Tibial nerve (tissue), 4 donors: ENCODE data around the gene CEP104. TPM values are rescaled to one million over a fixed set of nuclear protein-coding genes. Genes with fewer than 3 reads are reported as not detected.

ENCODE experiments used
- DNase-seq, 2 donors: peaks; one replicate each; pipeline ENCODE4 v3.0.0-alpha.2; 2019; ENCODE audit warnings: low spot score in 2 of 2
- H3K27ac ChIP-seq, 4 donors: fragments of 200-600 bp; sonication (generic) in 3 of 4; one replicate each; pipeline ENCODE4 v1.5.1; 2017 to 2019; ENCODE audit warnings: mild to moderate bottlenecking in 1 of 4
- H3K27me3 ChIP-seq, 2 donors: fragments of 200-600 bp; sonication (generic) in 1 of 2; one replicate each; pipeline versions ENCODE4 v1.5.1 to v1.6.0; 2017 to 2019
- H3K36me3 ChIP-seq, 3 donors: fragments of 200-600 bp; sonication (generic); one replicate each; pipeline ENCODE4 v1.5.1; 2018 to 2019
- H3K4me1 ChIP-seq, 4 donors: fragments of 200-600 bp; sonication (generic) in 3 of 4; one replicate each; pipeline ENCODE4 v1.5.1; 2017 to 2019
- H3K4me3 ChIP-seq, 4 donors: fragments of 200-600 bp; sonication (generic) in 3 of 4; one replicate each; pipeline ENCODE4 v1.5.1; 2017 to 2019; ENCODE audit warnings: mild to moderate bottlenecking in 1 of 4, moderate library complexity in 1 of 4
- H3K9me3 ChIP-seq, 4 donors: fragments of 200-600 bp; sonication (generic) in 3 of 4; one replicate each; pipeline ENCODE4 v1.5.1; 2017 to 2019
- EP300 ChIP-seq, 2 donors: sonication (generic); formaldehyde crosslinking; IDR thresholded peaks; one replicate each; pipeline ENCODE4 v1.6.1; 2017; ENCODE audit warnings: antibody characterized with exemption in 2 of 2, mild to moderate bottlenecking in 1 of 2
- POLR2A ChIP-seq, 2 donors: fragments of 450-650 bp; IDR thresholded peaks; one replicate each; pipeline ENCODE4 v1.6.1; 2017; ENCODE audit warnings: antibody characterized with exemption in 2 of 2, mild to moderate bottlenecking in 2 of 2, moderate library complexity in 2 of 2
- WGBS, 2 donors: methylation state at CpG; one replicate each; pipeline ENCODE4 v1.1.5; 2018; 5-methylcytosine and 5-hydroxymethylcytosine counted together
- total RNA-seq, 4 donors: library from RNA; depleted of rRNA; stranded (reverse); fragments of >200 nt; gene quantifications; one replicate each; pipeline ENCODE4 v1.1.0, GENCODE V29; 2016
- TF ChIP-seq, protein P1 (sequence below), 5 experiments: fragments of 200-600 bp in 3 of 5; fragments of 450-650 bp in 2 of 5; sonication (generic) in 3 of 5; IDR thresholded peaks; one replicate each; pipeline ENCODE4 v1.5.1; 2016 to 2019; ENCODE audit warnings: antibody characterized with exemption in 5 of 5, mild to moderate bottlenecking in 3 of 5, moderate library complexity in 2 of 5

CEP104 gene
- total RNA-seq, 4 donors from 2014 or later: 41.5 to 68.6 (median 48.0) TPM

DNA sequence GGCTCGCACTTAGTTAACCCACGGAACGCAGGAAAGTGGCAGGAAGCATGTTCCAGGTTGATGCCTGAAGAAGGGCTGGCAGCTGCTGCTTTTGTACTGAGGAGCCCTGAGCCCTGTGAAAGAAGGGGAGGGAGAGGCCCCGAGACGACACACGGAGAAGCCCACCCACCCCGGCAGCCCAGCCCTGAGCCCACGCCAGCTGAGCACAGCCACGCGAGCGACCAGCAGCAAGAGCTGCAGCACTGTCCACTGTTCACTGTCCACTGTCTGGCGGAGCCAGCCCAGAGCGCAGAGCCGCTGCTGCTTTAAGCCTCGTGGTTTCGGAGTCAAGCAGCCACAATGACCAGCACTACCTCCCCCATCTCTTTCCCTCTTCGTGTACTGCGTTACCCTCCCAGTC lies 66.1 kb downstream of the CEP104 start:
- H3K4me1 ChIP-seq: peaks cover 5 to 58% (median 22%) of the 10 kb centered on the region in 4 donors
- 66 to 80% methylated on average over 6 to 18 of the region's 18 CpGs for WGBS, 2 donors

DNA sequence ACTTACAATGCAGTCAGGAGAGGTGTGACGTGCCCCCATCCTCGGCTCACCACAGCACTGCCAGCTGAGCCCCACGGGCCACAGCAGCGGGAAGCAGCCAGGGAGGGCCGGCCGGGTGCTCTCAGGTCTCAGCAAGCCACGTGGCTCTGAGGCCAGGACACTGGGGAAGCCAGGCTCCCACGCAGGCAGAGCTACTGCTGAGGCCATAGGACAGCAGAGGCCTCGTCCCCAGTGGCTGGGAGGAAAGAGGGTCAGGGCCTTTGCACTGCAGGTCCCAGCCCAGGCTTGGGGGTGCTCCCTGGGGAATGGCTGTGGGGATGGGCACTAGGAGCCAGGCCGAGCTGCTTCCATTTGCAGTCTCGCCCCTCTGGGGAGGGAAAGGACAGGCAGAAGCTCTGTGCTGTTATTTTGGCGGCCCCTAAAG lies 66.5 kb downstream of the CEP104 start:
- H3K27me3 ChIP-seq: no peaks in the 10 kb centered on the region
- H3K9me3 ChIP-seq: no peaks in the 10 kb centered on the region
- no peak overlapping the region for H3K27ac ChIP-seq
- H3K4me3 ChIP-seq: no peak overlapping the region
- TF ChIP-seq POLR2A (IDR thresholded peaks at IDR 0.05): no peak
- TF ChIP-seq, protein P1, sequence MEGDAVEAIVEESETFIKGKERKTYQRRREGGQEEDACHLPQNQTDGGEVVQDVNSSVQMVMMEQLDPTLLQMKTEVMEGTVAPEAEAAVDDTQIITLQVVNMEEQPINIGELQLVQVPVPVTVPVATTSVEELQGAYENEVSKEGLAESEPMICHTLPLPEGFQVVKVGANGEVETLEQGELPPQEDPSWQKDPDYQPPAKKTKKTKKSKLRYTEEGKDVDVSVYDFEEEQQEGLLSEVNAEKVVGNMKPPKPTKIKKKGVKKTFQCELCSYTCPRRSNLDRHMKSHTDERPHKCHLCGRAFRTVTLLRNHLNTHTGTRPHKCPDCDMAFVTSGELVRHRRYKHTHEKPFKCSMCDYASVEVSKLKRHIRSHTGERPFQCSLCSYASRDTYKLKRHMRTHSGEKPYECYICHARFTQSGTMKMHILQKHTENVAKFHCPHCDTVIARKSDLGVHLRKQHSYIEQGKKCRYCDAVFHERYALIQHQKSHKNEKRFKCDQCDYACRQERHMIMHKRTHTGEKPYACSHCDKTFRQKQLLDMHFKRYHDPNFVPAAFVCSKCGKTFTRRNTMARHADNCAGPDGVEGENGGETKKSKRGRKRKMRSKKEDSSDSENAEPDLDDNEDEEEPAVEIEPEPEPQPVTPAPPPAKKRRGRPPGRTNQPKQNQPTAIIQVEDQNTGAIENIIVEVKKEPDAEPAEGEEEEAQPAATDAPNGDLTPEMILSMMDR (IDR thresholded peaks at IDR 0.05): no peak
- no peak for TF ChIP-seq EP300 (IDR thresholded peaks at IDR 0.05)
- H3K36me3 ChIP-seq: peaks cover 0 to 53% (median 10%) of the 10 kb centered on the region in 3 donors
- peaks cover 5 to 55% (median 20%) of the 10 kb centered on the region in 4 donors for H3K4me1 ChIP-seq
- DNase-seq: no peak
- WGBS, 2 donors: 43 to 65% methylated on average over 8 to 12 of the region's 12 CpGs

More for the DNA sequence above, 66.1 kb downstream of the CEP104 start:
- no peak for DNase-seq
- H3K4me3 ChIP-seq: no peak overlapping the region
- H3K27me3 ChIP-seq: no peaks in the 10 kb centered on the region
- TF ChIP-seq, protein P1 (IDR thresholded peaks at IDR 0.05): no peak
- no peak for TF ChIP-seq POLR2A (IDR thresholded peaks at IDR 0.05)
- no peak for TF ChIP-seq EP300 (IDR thresholded peaks at IDR 0.05)
- H3K36me3 ChIP-seq: peaks cover 0 to 49% (median 5%) of the 10 kb centered on the region in 3 donors
- H3K27ac ChIP-seq: no peak overlapping the region
- no peaks in the 10 kb centered on the region for H3K9me3 ChIP-seq

GRCh38 chr1:3789421-3790300 lies 67.3 kb downstream of the CEP104 start:
- H3K9me3 ChIP-seq: no peaks in the 10 kb centered on the region
- WGBS, 2 donors: 83 to 87% methylated on average over 26 to 33 of the region's 34 CpGs
- peaks cover 0 to 46% (median 12%) of the 10 kb centered on the region in 4 donors for H3K4me1 ChIP-seq
- DNase-seq: no peak
- no peak overlapping the region for H3K4me3 ChIP-seq
- peaks cover 0 to 61% (median 12%) of the 10 kb centered on the region in 3 donors for H3K36me3 ChIP-seq
- H3K27me3 ChIP-seq: no peaks in the 10 kb centered on the region
- no peak overlapping the region for H3K27ac ChIP-seq
- TF ChIP-seq POLR2A (IDR thresholded peaks at IDR 0.05): no peak
- TF ChIP-seq EP300 (IDR thresholded peaks at IDR 0.05): no peak
- TF ChIP-seq, protein P1 (IDR thresholded peaks at IDR 0.05): no peak

DNA sequence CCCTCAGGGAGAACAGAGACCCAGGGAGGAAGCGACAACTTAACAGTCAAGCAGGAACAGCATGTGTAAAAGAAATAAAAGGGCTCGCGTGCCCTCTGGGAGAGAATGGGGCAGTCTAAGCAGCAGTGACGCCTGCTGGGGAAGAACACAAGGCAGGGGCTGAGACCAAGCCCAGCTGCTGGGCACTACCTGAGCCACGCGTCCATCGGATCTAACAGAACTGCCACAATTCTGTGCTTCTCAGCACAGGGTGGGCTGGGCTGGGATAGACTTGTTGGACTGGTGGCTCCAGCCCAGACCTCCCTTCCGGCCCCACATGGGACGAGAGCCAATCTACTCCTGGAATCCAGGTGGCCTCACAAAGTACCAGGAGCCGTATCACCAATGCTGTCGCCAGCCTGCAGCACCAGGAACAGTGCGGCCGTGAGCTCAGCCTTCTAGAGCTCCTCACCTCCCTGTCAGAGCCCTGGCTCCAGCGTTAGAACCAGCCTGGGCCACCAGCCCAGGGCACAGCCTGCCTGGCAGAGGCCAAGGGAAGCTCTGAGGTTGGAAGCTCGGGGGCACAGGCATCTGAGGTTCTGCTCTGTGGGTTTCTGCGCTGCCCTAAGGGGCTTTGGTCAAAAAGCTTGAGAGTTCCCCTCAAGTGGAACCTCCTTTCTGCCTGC lies 68.1 kb downstream of the CEP104 start:
- TF ChIP-seq, protein P1 (IDR thresholded peaks at IDR 0.05): no peak
- TF ChIP-seq EP300 (IDR thresholded peaks at IDR 0.05): no peak
- no peak for TF ChIP-seq POLR2A (IDR thresholded peaks at IDR 0.05)
- H3K4me3 ChIP-seq: no peak overlapping the region
- H3K27me3 ChIP-seq: no peaks in the 10 kb centered on the region
- no peaks in the 10 kb centered on the region for H3K9me3 ChIP-seq
- peaks cover 4 to 69% (median 12%) of the 10 kb centered on the region in 3 donors for H3K36me3 ChIP-seq
- H3K4me1 ChIP-seq: peaks cover 0 to 39% (median 4%) of the 10 kb centered on the region in 4 donors
- WGBS, 2 donors: 86 to 90% methylated on average over 14 to 15 of the region's 16 CpGs
- no peak for DNase-seq
- no peak overlapping the region for H3K27ac ChIP-seq
